ENCODE measurements around the gene EFNA5. TPM values are rescaled to one million over a fixed set of nuclear protein-coding genes. Genes with fewer than 3 reads are reported as not detected.

The EFNA5 gene
- total RNA-seq, 2 donors from 2014 or later: 6.0 to 13.5 TPM

DNA sequence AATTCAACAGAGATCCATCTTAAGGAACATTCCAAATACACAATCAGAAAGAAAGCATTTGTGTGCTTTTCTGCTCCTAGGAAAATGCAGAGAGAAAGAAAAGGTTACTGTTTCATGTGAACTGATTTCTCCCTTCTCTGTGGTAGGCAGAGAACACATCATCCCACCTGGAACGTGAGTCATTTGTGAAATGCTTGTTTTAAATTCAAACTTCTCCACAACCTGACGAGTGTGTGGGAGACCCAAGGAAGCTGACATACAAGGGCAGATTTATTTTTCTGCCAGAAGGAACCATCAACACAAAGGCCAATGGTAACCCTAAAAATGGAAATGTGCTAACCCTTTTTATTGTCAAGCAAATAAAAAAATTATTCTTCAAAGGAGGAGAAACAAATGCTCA is 156.4 kb downstream of the EFNA5 start:
- Histone ChIP-seq H3K4me1 (ENCODE audit: control insufficient read depth in 1 of 2, low read depth in 2 of 2) (peaks cover 0 to 17% of the 10 kb centered on the region in 2 donors), H3K27me3 (replicated peaks; ENCODE audit: insufficient read depth) (no peaks in the 10 kb centered on the region), H3K4me3 (no peak overlapping the region), H3K36me3 (no peaks in the 10 kb centered on the region), H3K9me3 (no peaks in the 10 kb centered on the region), H3K27ac (no peak overlapping the region)
- ATAC-seq (ENCODE audit: insufficient number of reproducible peaks, low FRiP score, low read depth) (no peak), DNase-seq (ENCODE audit: low spot score) (no peak)
- TF ChIP-seq, protein P1, sequence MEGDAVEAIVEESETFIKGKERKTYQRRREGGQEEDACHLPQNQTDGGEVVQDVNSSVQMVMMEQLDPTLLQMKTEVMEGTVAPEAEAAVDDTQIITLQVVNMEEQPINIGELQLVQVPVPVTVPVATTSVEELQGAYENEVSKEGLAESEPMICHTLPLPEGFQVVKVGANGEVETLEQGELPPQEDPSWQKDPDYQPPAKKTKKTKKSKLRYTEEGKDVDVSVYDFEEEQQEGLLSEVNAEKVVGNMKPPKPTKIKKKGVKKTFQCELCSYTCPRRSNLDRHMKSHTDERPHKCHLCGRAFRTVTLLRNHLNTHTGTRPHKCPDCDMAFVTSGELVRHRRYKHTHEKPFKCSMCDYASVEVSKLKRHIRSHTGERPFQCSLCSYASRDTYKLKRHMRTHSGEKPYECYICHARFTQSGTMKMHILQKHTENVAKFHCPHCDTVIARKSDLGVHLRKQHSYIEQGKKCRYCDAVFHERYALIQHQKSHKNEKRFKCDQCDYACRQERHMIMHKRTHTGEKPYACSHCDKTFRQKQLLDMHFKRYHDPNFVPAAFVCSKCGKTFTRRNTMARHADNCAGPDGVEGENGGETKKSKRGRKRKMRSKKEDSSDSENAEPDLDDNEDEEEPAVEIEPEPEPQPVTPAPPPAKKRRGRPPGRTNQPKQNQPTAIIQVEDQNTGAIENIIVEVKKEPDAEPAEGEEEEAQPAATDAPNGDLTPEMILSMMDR (IDR thresholded peaks at IDR 0.05): no peak

DNA sequence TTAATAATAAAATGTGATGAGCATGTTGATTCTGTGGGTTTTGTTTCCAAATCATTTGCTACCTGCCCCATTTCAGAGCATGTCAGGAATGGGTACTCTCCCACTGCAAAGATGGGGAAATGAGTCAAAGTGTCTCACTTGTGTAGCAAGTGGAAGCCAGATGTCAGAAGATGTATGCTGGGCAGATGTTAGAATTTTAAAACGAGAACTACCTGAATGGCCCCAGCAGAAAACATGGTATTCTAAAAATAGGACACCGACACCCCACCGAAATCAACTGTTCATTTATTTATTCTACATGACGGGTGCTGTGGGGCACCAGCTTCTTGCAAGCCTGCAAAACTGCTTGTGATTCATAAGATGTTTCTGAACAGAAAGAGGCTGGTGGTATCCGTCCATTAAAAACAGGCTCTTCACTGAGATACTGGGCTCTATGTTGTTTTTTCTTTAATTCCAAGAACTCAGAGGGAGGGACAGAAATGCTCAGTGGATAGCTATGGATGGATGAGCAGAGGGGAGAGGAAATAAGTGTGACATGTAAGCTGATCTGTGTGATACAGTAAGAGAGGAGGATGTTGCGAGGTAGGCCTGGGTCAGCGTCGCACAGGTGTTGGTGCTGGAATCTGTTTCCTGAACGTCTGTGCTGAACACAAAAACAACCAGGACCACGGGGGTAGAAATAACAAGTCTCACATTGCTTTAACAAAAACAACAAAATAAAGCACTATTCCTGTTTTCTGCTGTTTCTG is 157.2 kb downstream of the EFNA5 start:
- TF ChIP-seq, protein P1 (IDR thresholded peaks at IDR 0.05): no peak
- no peak overlapping the region for H3K4me3 ChIP-seq
- DNase-seq (ENCODE audit: low spot score): no peak
- H3K4me1 ChIP-seq (ENCODE audit: control insufficient read depth in 1 of 2, low read depth in 2 of 2): peaks cover 0 to 17% of the 10 kb centered on the region in 2 donors
- ATAC-seq (ENCODE audit: insufficient number of reproducible peaks, low FRiP score, low read depth): no peak
- H3K36me3 ChIP-seq: no peaks in the 10 kb centered on the region
- no peak overlapping the region for H3K27ac ChIP-seq
- no peaks in the 10 kb centered on the region for H3K9me3 ChIP-seq
- H3K27me3 ChIP-seq (replicated peaks; ENCODE audit: insufficient read depth): no peaks in the 10 kb centered on the region

DNA sequence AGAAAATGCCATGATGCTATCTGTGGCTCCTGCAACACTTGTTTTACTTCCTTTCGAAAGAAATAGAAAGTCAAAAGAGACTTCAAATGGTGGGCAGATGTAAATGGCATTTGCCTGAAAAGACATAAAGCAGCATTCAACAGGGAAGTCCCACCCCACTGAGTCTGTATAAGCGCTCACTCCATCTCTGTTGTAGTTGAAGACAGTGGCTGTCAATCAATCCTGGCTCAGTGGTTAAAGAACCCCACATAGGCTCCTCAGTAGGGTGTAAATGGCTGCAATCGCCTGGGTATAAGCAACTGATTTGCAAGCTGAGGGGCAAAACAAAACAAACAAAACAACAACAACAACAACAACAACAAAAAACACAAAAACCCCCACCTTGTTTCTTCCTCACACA is 158.7 kb downstream of the EFNA5 start:
- Histone ChIP-seq H3K27ac (no peak overlapping the region), H3K27me3 (replicated peaks; ENCODE audit: insufficient read depth) (no peaks in the 10 kb centered on the region), H3K9me3 (no peaks in the 10 kb centered on the region), H3K4me1 (ENCODE audit: control insufficient read depth in 1 of 2, low read depth in 2 of 2) (peaks cover 0 to 17% of the 10 kb centered on the region in 2 donors), H3K4me3 (no peak overlapping the region), H3K36me3 (no peaks in the 10 kb centered on the region)
- TF ChIP-seq, protein P1 (IDR thresholded peaks at IDR 0.05): no peak
- no peak for DNase-seq (ENCODE audit: low spot score)
- no peak for ATAC-seq (ENCODE audit: insufficient number of reproducible peaks, low FRiP score, low read depth)

DNA sequence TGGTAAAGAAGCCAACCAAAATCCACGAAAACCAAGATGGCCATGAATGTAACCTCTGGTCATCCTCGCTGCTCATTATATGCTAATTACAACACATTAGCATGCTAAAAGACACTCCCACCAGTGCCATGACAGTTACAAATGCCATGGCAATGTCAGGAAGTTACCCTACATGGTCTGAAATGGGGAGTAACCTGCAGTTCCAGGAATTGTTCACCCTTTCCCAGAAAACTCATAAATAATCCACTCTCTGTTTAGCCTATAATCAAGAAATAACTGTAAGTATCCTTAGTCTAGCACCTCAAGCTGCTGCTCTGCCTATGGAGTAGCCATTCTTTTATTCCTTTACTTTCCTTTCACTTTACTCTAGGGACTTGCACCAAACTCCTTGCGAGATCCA is 160.6 kb downstream of the EFNA5 start:
- TF ChIP-seq, protein P1 (IDR thresholded peaks at IDR 0.05): no peak
- Histone ChIP-seq H3K4me1 (ENCODE audit: control insufficient read depth in 1 of 2, low read depth in 2 of 2) (peaks cover 0 to 17% of the 10 kb centered on the region in 2 donors), H3K4me3 (no peak overlapping the region), H3K27me3 (replicated peaks; ENCODE audit: insufficient read depth) (no peaks in the 10 kb centered on the region), H3K27ac (no peak overlapping the region), H3K36me3 (no peaks in the 10 kb centered on the region), H3K9me3 (no peaks in the 10 kb centered on the region)
- ATAC-seq (ENCODE audit: insufficient number of reproducible peaks, low FRiP score, low read depth): no peak
- DNase-seq (ENCODE audit: low spot score): no peak

DNA sequence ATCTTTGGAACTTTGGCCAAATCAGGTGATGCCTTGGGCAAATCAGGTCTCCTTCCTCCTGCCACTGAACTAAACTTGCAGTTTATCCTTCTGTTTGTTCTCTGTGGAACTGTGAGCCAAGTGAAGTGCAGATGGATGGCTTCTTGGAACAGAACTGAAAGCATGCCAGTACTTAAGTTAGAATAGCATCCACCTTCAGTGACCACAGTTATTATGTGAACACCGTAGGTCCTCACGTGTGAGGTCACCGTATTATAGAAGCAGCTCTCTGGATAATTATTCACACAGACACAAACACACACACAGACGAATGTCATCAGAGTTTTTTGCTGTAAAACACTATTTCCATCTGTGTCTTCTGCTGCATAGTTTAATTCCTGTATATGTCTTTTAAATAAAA is 162.6 kb downstream of the EFNA5 start:
- TF ChIP-seq, protein P1 (IDR thresholded peaks at IDR 0.05): no peak
- H3K27ac ChIP-seq: no peak overlapping the region
- no peak for ATAC-seq (ENCODE audit: insufficient number of reproducible peaks, low FRiP score, low read depth)

More for the DNA sequence above, 162.6 kb downstream of the EFNA5 start:
- DNase-seq (ENCODE audit: low spot score): no peak
- H3K4me1 ChIP-seq (ENCODE audit: control insufficient read depth in 1 of 2, low read depth in 2 of 2): peaks cover 0 to 2% of the 10 kb centered on the region in 2 donors
- no peak overlapping the region for H3K4me3 ChIP-seq
- H3K36me3 ChIP-seq: no peaks in the 10 kb centered on the region
- H3K9me3 ChIP-seq: no peaks in the 10 kb centered on the region
- H3K27me3 ChIP-seq (replicated peaks; ENCODE audit: insufficient read depth): no peaks in the 10 kb centered on the region
